Caco-2 (cell line): ENCODE results near the gene ZFAND2B. TPM values are rescaled to one million over a fixed set of nuclear protein-coding genes. Genes with fewer than 3 reads are reported as not detected.

Source experiments
- BruUV-seq: library from RNA; stranded (reverse); fragments of 400-500 nt; replicated peaks from 2 replicates; lab custom pipeline; 2021; lab: Mats Ljungman, UMichigan
- CTCF ChIA-PET: fragments of 300-600 bp; sonication (Branson Sonifier 250); formaldehyde crosslinking; loops from one replicate; lab custom pipeline; 2022; ENCODE audit warnings: antibody characterized with exemption; lab: Charles Lee
- POLR2A ChIA-PET: fragments of 300-600 bp; sonication (Branson Sonifier 250); formaldehyde crosslinking; loops from one replicate; lab custom pipeline; 2022; ENCODE audit warnings: antibody characterized with exemption; lab: Charles Lee
- DNase-seq, 2 experiments: peaks; one replicate each; pipeline versions ENCODE4 v3.0.0 to v3.0.0-alpha.2; 2020 to 2022
- H3K27me3 ChIP-seq: replicated peaks from 2 replicates; pipeline ENCODE4 v1.6.0; 2011; ENCODE audit warnings: low read length; ENCODE audit not compliant: control insufficient read depth, insufficient read depth
- H3K36me3 ChIP-seq: 2 replicates; pipeline ENCODE4 v1.5.1; 2011; ENCODE audit warnings: low read length; ENCODE audit not compliant: control insufficient read depth, insufficient read depth
- H3K4me1 ChIP-seq: fragments of 250-450 bp; sonication (Bioruptor Pico); 2 replicates; pipeline ENCODE4 v1.5.1; 2020; ENCODE audit warnings: mild to moderate bottlenecking
- H3K4me3 ChIP-seq: 2 replicates; pipeline ENCODE4 v1.5.1; 2011; ENCODE audit warnings: low read depth, mild to moderate bottlenecking, control low read depth, low read length
- H3K9me3 ChIP-seq: fragments of 250-450 bp; sonication (Bioruptor Pico); 2 replicates; pipeline ENCODE4 v1.5.1; 2020; ENCODE audit warnings: mild to moderate bottlenecking, moderate library complexity
- H3K27ac Mint-ChIP-seq: one replicate; pipeline ENCODE4 v1.8.0; 2022; ENCODE audit warnings: mixed read lengths; ENCODE audit not compliant: unreplicated experiment
- H3K27me3 Mint-ChIP-seq: one replicate; pipeline ENCODE4 v1.8.0; 2022; ENCODE audit warnings: mixed read lengths; ENCODE audit not compliant: insufficient read depth, unreplicated experiment
- H3K36me3 Mint-ChIP-seq: one replicate; pipeline ENCODE4 v1.8.0; 2022; ENCODE audit warnings: mild to moderate bottlenecking, mixed read lengths; ENCODE audit not compliant: insufficient read depth, unreplicated experiment
- H3K4me1 Mint-ChIP-seq: one replicate; pipeline ENCODE4 v1.8.0; 2022; ENCODE audit warnings: low read depth, mixed read lengths; ENCODE audit not compliant: unreplicated experiment
- H3K4me3 Mint-ChIP-seq: one replicate; pipeline ENCODE4 v1.8.0; 2022; ENCODE audit warnings: mild to moderate bottlenecking, moderate library complexity, mixed read lengths; ENCODE audit not compliant: unreplicated experiment
- H3K9me3 Mint-ChIP-seq: one replicate; pipeline ENCODE4 v1.8.0; 2022; ENCODE audit warnings: mixed read lengths; ENCODE audit not compliant: unreplicated experiment
- intact Hi-C: fragments of 100-400 bp; cut with micrococcal nuclease; formaldehyde crosslinking; loops from one replicate; pipeline ENCODE4 v1.10.0; 2022; ENCODE audit not compliant: unreplicated experiment
- total RNA-seq: library from RNA; stranded (reverse); gene quantifications from 2 replicates; pipeline ENCODE4 v1.2.3, GENCODE V29; 2022
- TF ChIP-seq, protein P1 (sequence below), 2 experiments: fragments of 200-600 bp in 1 of 2; IDR thresholded peaks; 1 replicate in 1 of 2; 2 replicates in 1 of 2; pipeline versions ENCODE4 v1.5.1 to v1.8.0; 2011 to 2022; ENCODE audit warnings: antibody characterized with exemption in 1 of 2, control low read depth in 1 of 2, inconsistent platforms in 1 of 2, low read depth in 1 of 2, low read length in 1 of 2, mild to moderate bottlenecking in 1 of 2, moderate library complexity in 1 of 2; ENCODE audit not compliant: insufficient read depth in 1 of 2, severe bottlenecking in 1 of 2, unreplicated experiment in 1 of 2

The ZFAND2B gene
- total RNA-seq, 1 experiment from 2014 or later = 41.8 TPM

- Mint-ChIP-seq H3K36me3 (peaks cover 37% of the 10 kb centered on the region), H3K27ac (peak overlapping the region; percentile 100), H3K27me3 (no peaks in the 10 kb centered on the region), H3K4me3 (peak overlapping the region; percentile 100), H3K9me3 (no peaks in the 10 kb centered on the region), H3K4me1 (no peaks in the 10 kb centered on the region)
- H3K27me3 ChIP-seq = no peaks in the 10 kb centered on the region
- no peaks in the 10 kb centered on the region for H3K9me3 ChIP-seq
- no peak for DNase-seq
- POLR2A ChIA-PET = interaction anchor here (0.7 to 1.7 kb wide), 4 partner anchors 11 to 51 kb away, joined by 3 to 27 read pairs (median 8); partner anchors contain the start of genes ABCB6, DNAJB2, GLB1L and STK16
- CTCF ChIA-PET = interaction anchor here (0.6 to 1.0 kb wide), 2 partner anchors 22 to 52 kb away, joined by 4 read pairs; partner anchors contain the start of genes CNPPD1 and ZFAND2B
- H3K36me3 ChIP-seq = peaks cover 11% of the 10 kb centered on the region
- H3K4me3 ChIP-seq = peak overlapping the region; percentile 69
- TF ChIP-seq, protein P1, sequence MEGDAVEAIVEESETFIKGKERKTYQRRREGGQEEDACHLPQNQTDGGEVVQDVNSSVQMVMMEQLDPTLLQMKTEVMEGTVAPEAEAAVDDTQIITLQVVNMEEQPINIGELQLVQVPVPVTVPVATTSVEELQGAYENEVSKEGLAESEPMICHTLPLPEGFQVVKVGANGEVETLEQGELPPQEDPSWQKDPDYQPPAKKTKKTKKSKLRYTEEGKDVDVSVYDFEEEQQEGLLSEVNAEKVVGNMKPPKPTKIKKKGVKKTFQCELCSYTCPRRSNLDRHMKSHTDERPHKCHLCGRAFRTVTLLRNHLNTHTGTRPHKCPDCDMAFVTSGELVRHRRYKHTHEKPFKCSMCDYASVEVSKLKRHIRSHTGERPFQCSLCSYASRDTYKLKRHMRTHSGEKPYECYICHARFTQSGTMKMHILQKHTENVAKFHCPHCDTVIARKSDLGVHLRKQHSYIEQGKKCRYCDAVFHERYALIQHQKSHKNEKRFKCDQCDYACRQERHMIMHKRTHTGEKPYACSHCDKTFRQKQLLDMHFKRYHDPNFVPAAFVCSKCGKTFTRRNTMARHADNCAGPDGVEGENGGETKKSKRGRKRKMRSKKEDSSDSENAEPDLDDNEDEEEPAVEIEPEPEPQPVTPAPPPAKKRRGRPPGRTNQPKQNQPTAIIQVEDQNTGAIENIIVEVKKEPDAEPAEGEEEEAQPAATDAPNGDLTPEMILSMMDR (IDR thresholded peaks at IDR 0.05; ENCODE audit: insufficient read depth in 1 of 2, low read depth in 1 of 2, low read length in 1 of 2, severe bottlenecking in 1 of 2, unreplicated experiment in 1 of 2) = no peak
- BruUV-seq = no TSS peak
- H3K4me1 ChIP-seq = 0 out of 2 replicates have a peak, but pooled peaks cover 4% of the 10 kb centered on the region
- intact Hi-C loops = loop anchor here (1.0 kb wide), 5 partner anchors 10 to 69 kb away; partner anchors contain the start of genes DNAJB2, NHEJ1 and ZFAND2B
Measured at GRCh38 chr2:219228911-219229304, 22.3 kb downstream of the ZFAND2B start.

DNA sequence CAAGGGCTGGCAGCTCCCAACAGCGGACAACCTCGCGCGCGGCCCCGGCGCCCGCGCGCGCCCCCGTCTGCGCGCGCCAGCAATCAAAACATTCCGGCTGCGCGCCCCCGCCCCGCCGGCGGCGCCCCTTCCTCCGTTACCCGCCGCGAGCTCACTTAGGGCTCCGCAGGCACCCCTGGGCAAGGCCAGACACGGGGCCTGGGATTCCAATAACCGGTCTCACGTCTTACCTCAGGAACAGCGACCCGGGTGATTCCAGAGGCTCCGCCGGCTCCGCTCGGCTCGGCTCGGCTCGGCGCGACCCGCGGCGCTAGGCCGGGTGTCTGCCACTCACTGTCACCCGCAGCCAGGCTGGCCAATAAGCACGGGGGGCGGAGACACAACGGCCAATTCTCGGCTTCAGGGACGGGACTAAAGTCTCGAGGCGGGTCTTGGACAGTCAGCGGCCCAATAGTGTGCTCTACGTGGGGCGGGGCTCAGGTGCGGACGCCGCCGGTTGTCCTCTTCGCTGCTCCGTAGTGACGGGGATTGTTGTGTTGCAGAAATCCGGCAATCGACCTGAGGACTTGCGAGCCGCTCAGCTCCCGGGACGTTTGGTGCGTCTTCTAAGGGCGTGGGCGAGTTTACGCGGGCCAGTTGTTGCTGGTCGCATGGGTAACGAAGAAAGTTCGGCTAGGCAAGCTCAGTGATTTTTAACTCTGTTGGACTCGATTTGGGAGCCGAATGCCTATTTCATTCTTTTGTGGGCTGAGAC, 22.9 kb downstream of the ZFAND2B start, which contains the start of the genes ANKZF1 and ATG9A:
ANKZF1 (plus strand) TSS at position 502 of the 754 bp plus-strand sequence. CDS start 452 bp downstream, outside the sequence.
ATG9A (minus strand) TSS at position 332 of the 754 bp plus-strand sequence. CDS start 1,612 bp downstream, outside the sequence.
- no peaks in the 10 kb centered on the region for H3K27me3 ChIP-seq
- peak; percentile 99 for DNase-seq
- peak within 1 kb of the TSS; percentile 100 for H3K27ac Mint-ChIP-seq
- H3K9me3 Mint-ChIP-seq = no peaks in the 10 kb centered on the region
- no TSS peak for BruUV-seq
- intact Hi-C loops = loop anchor here (1.0 kb wide), 5 partner anchors 10 to 69 kb away; partner anchors contain the start of genes DNAJB2, NHEJ1 and ZFAND2B
- peak within 1 kb of the TSS; percentile 69 for H3K4me3 ChIP-seq
- H3K36me3 Mint-ChIP-seq = peaks cover 35% of the 10 kb centered on the region
- ChIA-PET POLR2A (interaction anchor here (0.7 to 1.7 kb wide), 5 partner anchors 11 to 53 kb away, joined by 3 to 27 read pairs (median 6); partner anchors contain the start of genes ABCB6, CNPPD1, DNAJB2 and GLB1L), CTCF (interaction anchor here (0.6 to 1.1 kb wide), 5 partner anchors 23 to 200 kb away, joined by 3 to 4 read pairs (median 4); partner anchors contain the start of genes CNPPD1 and ZFAND2B)
- no peaks in the 10 kb centered on the region for H3K9me3 ChIP-seq
- H3K27me3 Mint-ChIP-seq = no peaks in the 10 kb centered on the region
- no peaks in the 10 kb centered on the region for H3K4me1 Mint-ChIP-seq
- TF ChIP-seq, protein P1 (IDR thresholded peaks at IDR 0.05; ENCODE audit: insufficient read depth in 1 of 2, low read depth in 1 of 2, low read length in 1 of 2, severe bottlenecking in 1 of 2, unreplicated experiment in 1 of 2) = no peak
- H3K4me3 Mint-ChIP-seq = peak within 1 kb of the TSS; percentile 100
- H3K36me3 ChIP-seq = peaks cover 11% of the 10 kb centered on the region
- H3K4me1 ChIP-seq = 0 out of 2 replicates have a peak, but pooled peaks cover 4% of the 10 kb centered on the region

DNA sequence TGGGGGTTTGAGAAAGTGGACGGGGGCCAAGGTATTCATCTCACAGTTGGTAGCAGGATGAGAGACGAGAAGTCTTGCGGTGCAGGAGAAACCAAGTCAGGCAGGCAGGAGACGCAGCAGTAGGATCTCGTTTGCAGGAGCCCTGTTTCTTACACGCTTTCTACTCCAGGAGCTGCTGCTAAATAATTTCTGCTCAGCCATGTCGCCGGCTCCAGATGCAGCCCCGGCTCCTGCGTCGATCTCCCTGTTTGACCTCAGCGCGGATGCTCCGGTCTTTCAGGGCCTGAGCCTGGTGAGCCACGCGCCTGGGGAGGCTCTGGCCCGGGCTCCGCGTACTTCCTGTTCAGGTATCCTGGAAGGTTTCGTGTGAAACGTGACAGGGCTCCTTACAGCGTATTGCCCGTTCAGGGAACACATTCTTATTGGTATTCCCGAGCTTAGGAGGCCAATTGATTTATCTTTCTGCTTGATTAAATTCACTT, 23.5 kb downstream of the ZFAND2B start:
- Mint-ChIP-seq H3K27ac (peak overlapping the region; percentile 100), H3K4me1 (no peaks in the 10 kb centered on the region), H3K4me3 (peak overlapping the region; percentile 100), H3K9me3 (no peaks in the 10 kb centered on the region), H3K27me3 (no peaks in the 10 kb centered on the region), H3K36me3 (peaks cover 37% of the 10 kb centered on the region)
- intact Hi-C loops = no loop called here
- Histone ChIP-seq H3K4me1 (0 out of 2 replicates have a peak, but pooled peaks cover 4% of the 10 kb centered on the region), H3K36me3 (peaks cover 9% of the 10 kb centered on the region), H3K27me3 (no peaks in the 10 kb centered on the region), H3K9me3 (no peaks in the 10 kb centered on the region), H3K4me3 (peak overlapping the region; percentile 54)
- BruUV-seq = TSS peak; percentile 56
- POLR2A ChIA-PET = interaction anchor here (0.5 to 1.7 kb wide), 6 partner anchors 12 to 54 kb away, joined by 3 to 27 read pairs (median 6); partner anchors contain the start of genes ABCB6, CNPPD1, DNAJB2 and GLB1L
- CTCF ChIA-PET = interaction anchor here (0.7 to 1.1 kb wide), 3 partner anchors 44 to 200 kb away, joined by 3 to 4 read pairs (median 3); no protein-coding TSS in a partner anchor
- TF ChIP-seq, protein P1 (IDR thresholded peaks at IDR 0.05; ENCODE audit: insufficient read depth in 1 of 2, low read depth in 1 of 2, low read length in 1 of 2, severe bottlenecking in 1 of 2, unreplicated experiment in 1 of 2) = no peak
- DNase-seq = peak in 1 of 2 experiments; percentile 65
